H9 (cell line): Measurements from ENCODE around the gene DENND4A. TPM values are rescaled to one million over a fixed set of nuclear protein-coding genes. Genes with fewer than 3 reads are reported as not detected.
A peak's percentile ranks its signal among the peaks of the same experiment; 100 is the strongest.

Source experiments
- DNase-seq: peaks from one replicate; pipeline ENCODE4 v3.0.0-alpha.2; 2017
- H2AFZ ChIP-seq: one replicate; pipeline ENCODE4 v1.6.1; 2013; ENCODE audit warnings: mild to moderate bottlenecking, low read length, control low read depth, moderate library complexity
- H2AK5ac ChIP-seq: 2 replicates; pipeline ENCODE4 v1.6.1; 2013; ENCODE audit warnings: low read length, control low read depth, mixed read lengths; ENCODE audit not compliant: insufficient read length
- H2BK120ac ChIP-seq: one replicate; pipeline ENCODE4 v1.6.1; 2013; ENCODE audit warnings: low read depth, mild to moderate bottlenecking, low read length, control low read depth, inconsistent platforms; ENCODE audit not compliant: poor library complexity, severe bottlenecking
- H2BK12ac ChIP-seq: 2 replicates; pipeline ENCODE4 v1.6.1; 2013; ENCODE audit warnings: low read length, control low read depth, mixed read lengths, low read depth; ENCODE audit not compliant: insufficient read length
- H2BK15ac ChIP-seq: 2 replicates; pipeline ENCODE4 v1.6.1; 2013; ENCODE audit warnings: low read depth, low read length, control low read depth
- H2BK20ac ChIP-seq: one replicate; pipeline ENCODE4 v1.6.1; 2013; ENCODE audit warnings: low read depth, mild to moderate bottlenecking, low read length, control low read depth, inconsistent platforms; ENCODE audit not compliant: poor library complexity, severe bottlenecking
- H2BK5ac ChIP-seq: 2 replicates; pipeline ENCODE4 v1.6.1; 2013; ENCODE audit warnings: low read length, control low read depth, mixed read lengths; ENCODE audit not compliant: insufficient read length
- H3K14ac ChIP-seq: 2 replicates; pipeline ENCODE4 v1.6.1; 2013; ENCODE audit warnings: low read length, control low read depth; ENCODE audit not compliant: insufficient read depth
- H3K18ac ChIP-seq: 2 replicates; pipeline ENCODE4 v1.6.1; 2013; ENCODE audit warnings: low read depth, mild to moderate bottlenecking, mixed read lengths, low read length, control low read depth; ENCODE audit not compliant: insufficient read length
- H3K23ac ChIP-seq: 2 replicates; pipeline ENCODE4 v1.6.1; 2013; ENCODE audit warnings: low read length, control low read depth, mixed read lengths, low read depth; ENCODE audit not compliant: insufficient read length
- H3K23me2 ChIP-seq: 2 replicates; pipeline ENCODE4 v1.6.1; 2013; ENCODE audit warnings: low read depth, mild to moderate bottlenecking, mixed read lengths, low read length, control low read depth; ENCODE audit not compliant: insufficient read length, poor library complexity, severe bottlenecking
- H3K27ac ChIP-seq: 2 replicates; pipeline ENCODE4 v1.5.1; 2013; ENCODE audit warnings: low read length, control low read depth, mixed read lengths, low read depth; ENCODE audit not compliant: insufficient read length
- H3K27me3 ChIP-seq: 2 replicates; pipeline ENCODE4 v1.6.1; 2013; ENCODE audit warnings: low read length, control low read depth, inconsistent platforms; ENCODE audit not compliant: insufficient read depth
- H3K4ac ChIP-seq: 2 replicates; pipeline ENCODE4 v1.6.1; 2013; ENCODE audit warnings: low read depth, mild to moderate bottlenecking, control low read depth, inconsistent platforms, low read length, moderate library complexity
- H3K4me1 ChIP-seq: 2 replicates; pipeline ENCODE4 v1.6.1; 2013; ENCODE audit warnings: low read length, control low read depth, inconsistent platforms; ENCODE audit not compliant: insufficient read depth
- H3K4me2 ChIP-seq: 2 replicates; pipeline ENCODE4 v1.6.1; 2013; ENCODE audit warnings: low read length, control low read depth, mixed read lengths; ENCODE audit not compliant: insufficient read length, insufficient read depth
- H3K56ac ChIP-seq: 2 replicates; pipeline ENCODE4 v1.6.1; 2013; ENCODE audit warnings: low read depth, mild to moderate bottlenecking, mixed read lengths, low read length, control low read depth; ENCODE audit not compliant: insufficient read length
- H3K79me1 ChIP-seq: 2 replicates; pipeline ENCODE4 v1.6.1; 2013; ENCODE audit warnings: low read depth, mild to moderate bottlenecking, moderate library complexity, low read length, control low read depth, inconsistent platforms; ENCODE audit not compliant: insufficient read depth, poor library complexity, severe bottlenecking
- H3K79me2 ChIP-seq: 2 replicates; pipeline ENCODE4 v1.6.1; 2013; ENCODE audit warnings: low read length, control low read depth, inconsistent platforms; ENCODE audit not compliant: insufficient read depth
- H3K9ac ChIP-seq: 2 replicates; pipeline ENCODE4 v1.6.1; 2013; ENCODE audit warnings: low read length, control low read depth, mixed read lengths; ENCODE audit not compliant: insufficient read length; ENCODE audit errors: extremely low read depth
- H3K9me3 ChIP-seq: one replicate; pipeline ENCODE4 v1.6.1; 2013; ENCODE audit warnings: low read depth, low read length, inconsistent platforms; ENCODE audit not compliant: control insufficient read depth
- H3T11ph ChIP-seq: one replicate; pipeline ENCODE4 v1.6.1; 2013; ENCODE audit warnings: mild to moderate bottlenecking, low read length, control low read depth, inconsistent platforms
- H4K20me1 ChIP-seq: one replicate; pipeline ENCODE4 v1.6.1; 2013; ENCODE audit not compliant: control insufficient read depth, insufficient read length, insufficient read depth
- H4K5ac ChIP-seq: 2 replicates; pipeline ENCODE4 v1.6.1; 2013; ENCODE audit warnings: low read depth, mild to moderate bottlenecking, mixed read lengths, low read length, control low read depth; ENCODE audit not compliant: insufficient read length
- H4K8ac ChIP-seq: replicated peaks from 2 replicates; pipeline ENCODE4 v1.6.1; 2013; ENCODE audit warnings: low read length, control low read depth, mixed read lengths, low read depth; ENCODE audit not compliant: insufficient read length
- H4K91ac ChIP-seq: 2 replicates; pipeline ENCODE4 v1.6.1; 2013; ENCODE audit warnings: low read depth, mild to moderate bottlenecking, moderate library complexity, mixed read lengths, low read length, control low read depth; ENCODE audit not compliant: insufficient read length
- H3K27ac Mint-ChIP-seq, 3 experiments: 2 replicates in 2 of 3; 3 replicates in 1 of 3; pipeline ENCODE4 v1.8.0; 2020 to 2021; ENCODE audit warnings: mixed read lengths in 3 of 3, mild to moderate bottlenecking in 1 of 3, moderate library complexity in 1 of 3
- H3K27me3 Mint-ChIP-seq: 2 replicates; pipeline ENCODE4 v1.8.0; 2021; ENCODE audit warnings: low read depth, mild to moderate bottlenecking, moderate library complexity, mixed read lengths
- H3K36me3 Mint-ChIP-seq, 3 experiments: 2 replicates in 2 of 3; 3 replicates in 1 of 3; pipeline ENCODE4 v1.8.0; 2020 to 2021; ENCODE audit warnings: low read depth in 3 of 3, mixed read lengths in 3 of 3; ENCODE audit not compliant: insufficient read depth in 1 of 3
- H3K4me1 Mint-ChIP-seq, 2 experiments: 2 replicates each; pipeline ENCODE4 v1.8.0; 2020; ENCODE audit warnings: mixed read lengths in 2 of 2
- H3K4me3 Mint-ChIP-seq, 2 experiments: 2 replicates in 1 of 2; 3 replicates in 1 of 2; pipeline ENCODE4 v1.8.0; 2020 to 2021; ENCODE audit warnings: mild to moderate bottlenecking in 2 of 2, mixed read lengths in 2 of 2, moderate library complexity in 1 of 2
- H3K9me3 Mint-ChIP-seq, 2 experiments: 2 replicates in 1 of 2; 3 replicates in 1 of 2; pipeline ENCODE4 v1.8.0; 2020; ENCODE audit warnings: mild to moderate bottlenecking in 2 of 2, mixed read lengths in 2 of 2, moderate library complexity in 1 of 2
- WGBS: extraction: QIAGEN DNeasy Blood & Tissue Kit; methylation state at CpG from one replicate; pipeline ENCODE4 v1.1.7; 2013; ENCODE audit warnings: missing lambda C conversion rate, low lambda C conversion rate, mixed read lengths; ENCODE audit not compliant: insufficient read length; ENCODE audit errors: extremely low coverage; 5-methylcytosine and 5-hydroxymethylcytosine counted together
- total RNA-seq: library from RNA; stranded (reverse); gene quantifications from 2 replicates; pipeline ENCODE4 v1.2.1, GENCODE V29; 2021
- TF ChIP-seq, protein P1 (sequence below): fragments of 200-600 bp; sonication (generic); conservative IDR thresholded peaks from 3 replicates; pipeline ENCODE4 v1.8.0; 2021; ENCODE audit warnings: antibody characterized with exemption, mild to moderate bottlenecking

Gene DENND4A
- total RNA-seq, 1 experiment from 2014 or later: 4.7 TPM

DNA sequence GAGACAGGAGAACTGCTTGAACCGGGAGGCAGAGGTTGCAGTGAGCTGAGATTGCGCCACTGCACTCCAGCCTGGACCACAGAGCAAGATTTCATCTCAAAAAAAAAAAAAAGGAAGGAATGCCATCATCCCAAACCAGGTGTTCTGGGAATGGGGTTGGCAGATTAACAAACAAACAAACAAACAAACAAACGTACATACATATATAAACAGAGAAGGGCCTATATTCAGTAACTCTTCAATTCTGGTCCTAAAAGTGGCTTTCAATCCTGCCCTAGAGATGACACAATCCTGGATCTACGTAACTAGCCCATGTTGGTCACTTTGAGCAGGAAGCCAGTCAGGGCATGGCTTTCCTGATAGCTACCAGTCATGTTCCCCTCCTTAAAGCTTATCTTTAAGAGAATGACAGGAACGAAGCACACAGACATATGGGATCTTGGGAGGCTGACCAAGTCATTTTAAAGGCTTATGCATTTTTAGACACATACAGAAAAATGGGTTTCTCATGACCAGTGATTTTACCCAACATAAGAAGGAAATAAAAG, 47.3 kb upstream of the DENND4A start:
- no peak overlapping the region for H3K27ac ChIP-seq
- H3K56ac ChIP-seq: no peak overlapping the region
- no peaks in the 10 kb centered on the region; the same call in 1 of the 2 replicates for H3K4me1 ChIP-seq
- H2AFZ ChIP-seq: no peak overlapping the region
- Mint-ChIP-seq H3K4me1 (peaks cover 2 to 8% of the 10 kb centered on the region in 2 experiments; a peak in 3 of 4 replicates), H3K4me3 (no peak overlapping the region), H3K27ac (peak overlapping the region in 1 of 3 experiments; percentile 26; a peak in 1 of 7 replicates), H3K9me3 (peaks cover 2 to 3% of the 10 kb centered on the region in 2 experiments; a peak in 2 of 5 replicates), H3K27me3 (no peaks in the 10 kb centered on the region), H3K36me3 (no peaks in the 10 kb centered on the region; a peak in 1 of 7 replicates)
- H3K23ac ChIP-seq: no peak overlapping the region
- no peak overlapping the region for H4K8ac ChIP-seq
- H3K4me2 ChIP-seq: no peak overlapping the region
- WGBS: no CpG with 5 or more reads among the region's 5 CpGs
- DNase-seq: no peak
- H2BK12ac ChIP-seq: no peak overlapping the region
- H3K27me3 ChIP-seq: no peaks in the 10 kb centered on the region
- H3K4ac ChIP-seq: no peak overlapping the region
- H3K18ac ChIP-seq: no peak overlapping the region
- TF ChIP-seq, protein P1, sequence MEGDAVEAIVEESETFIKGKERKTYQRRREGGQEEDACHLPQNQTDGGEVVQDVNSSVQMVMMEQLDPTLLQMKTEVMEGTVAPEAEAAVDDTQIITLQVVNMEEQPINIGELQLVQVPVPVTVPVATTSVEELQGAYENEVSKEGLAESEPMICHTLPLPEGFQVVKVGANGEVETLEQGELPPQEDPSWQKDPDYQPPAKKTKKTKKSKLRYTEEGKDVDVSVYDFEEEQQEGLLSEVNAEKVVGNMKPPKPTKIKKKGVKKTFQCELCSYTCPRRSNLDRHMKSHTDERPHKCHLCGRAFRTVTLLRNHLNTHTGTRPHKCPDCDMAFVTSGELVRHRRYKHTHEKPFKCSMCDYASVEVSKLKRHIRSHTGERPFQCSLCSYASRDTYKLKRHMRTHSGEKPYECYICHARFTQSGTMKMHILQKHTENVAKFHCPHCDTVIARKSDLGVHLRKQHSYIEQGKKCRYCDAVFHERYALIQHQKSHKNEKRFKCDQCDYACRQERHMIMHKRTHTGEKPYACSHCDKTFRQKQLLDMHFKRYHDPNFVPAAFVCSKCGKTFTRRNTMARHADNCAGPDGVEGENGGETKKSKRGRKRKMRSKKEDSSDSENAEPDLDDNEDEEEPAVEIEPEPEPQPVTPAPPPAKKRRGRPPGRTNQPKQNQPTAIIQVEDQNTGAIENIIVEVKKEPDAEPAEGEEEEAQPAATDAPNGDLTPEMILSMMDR: no peak
- no peak overlapping the region for H3K9ac ChIP-seq
- H2BK15ac ChIP-seq: no peak overlapping the region
- H2BK5ac ChIP-seq: no peak overlapping the region
- H3K79me1 ChIP-seq: no peaks in the 10 kb centered on the region
- H3K14ac ChIP-seq: no peak overlapping the region
- no peaks in the 10 kb centered on the region for H3K79me2 ChIP-seq
- no peaks in the 10 kb centered on the region for H4K20me1 ChIP-seq
- H2AK5ac ChIP-seq: no peak overlapping the region
- H4K91ac ChIP-seq: no peak overlapping the region
- no peak overlapping the region for H2BK120ac ChIP-seq
- H3K23me2 ChIP-seq: no peaks in the 10 kb centered on the region
- no peak overlapping the region for H3T11ph ChIP-seq
- no peak overlapping the region for H4K5ac ChIP-seq
- H2BK20ac ChIP-seq: no peak overlapping the region
- H3K9me3 ChIP-seq: no peaks in the 10 kb centered on the region
